NCI-H2171 (cell line): ENCODE results near the gene ELOVL2.

ENCODE experiments used
- DNase-seq: peaks from one replicate; lab custom pipeline; 2025; lab: John Stamatoyannopoulos, UW

ELOVL2 gene

DNA sequence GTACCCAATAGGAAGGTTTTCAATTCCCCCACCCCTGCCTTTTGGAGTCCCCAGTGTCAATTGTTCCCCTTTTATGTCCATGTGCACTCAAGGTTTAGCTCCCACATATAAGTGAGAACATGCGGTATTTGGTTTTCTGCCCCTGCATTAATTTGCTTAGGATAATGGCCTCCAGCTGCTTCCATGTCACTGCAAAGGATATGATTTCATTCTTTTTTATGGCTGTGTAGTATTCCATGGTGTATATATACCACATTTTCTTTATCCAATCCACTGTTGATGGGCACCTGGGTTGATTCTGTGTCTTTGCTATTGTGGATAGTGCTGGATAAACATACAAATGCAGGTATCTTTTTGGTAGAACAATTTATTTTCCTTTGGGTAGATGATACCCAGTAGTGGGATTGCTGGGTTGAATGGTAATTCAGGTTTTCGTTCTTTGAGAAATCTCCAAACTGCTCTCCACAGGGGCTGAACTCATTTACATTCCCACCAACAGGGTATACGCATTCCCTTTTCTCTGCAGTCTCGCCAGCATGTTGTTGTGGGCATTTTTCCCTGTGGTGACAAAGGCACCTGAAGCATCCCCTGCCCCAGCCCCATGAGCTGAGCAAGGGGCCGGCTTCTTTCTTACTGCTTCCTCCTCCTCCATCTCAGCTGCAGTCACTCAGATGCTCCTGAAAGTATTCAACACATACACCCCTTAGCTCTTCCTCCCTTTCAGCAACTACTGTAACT lies 66.7 kb downstream of the ELOVL2 start:
- DNase-seq = no peak

DNA sequence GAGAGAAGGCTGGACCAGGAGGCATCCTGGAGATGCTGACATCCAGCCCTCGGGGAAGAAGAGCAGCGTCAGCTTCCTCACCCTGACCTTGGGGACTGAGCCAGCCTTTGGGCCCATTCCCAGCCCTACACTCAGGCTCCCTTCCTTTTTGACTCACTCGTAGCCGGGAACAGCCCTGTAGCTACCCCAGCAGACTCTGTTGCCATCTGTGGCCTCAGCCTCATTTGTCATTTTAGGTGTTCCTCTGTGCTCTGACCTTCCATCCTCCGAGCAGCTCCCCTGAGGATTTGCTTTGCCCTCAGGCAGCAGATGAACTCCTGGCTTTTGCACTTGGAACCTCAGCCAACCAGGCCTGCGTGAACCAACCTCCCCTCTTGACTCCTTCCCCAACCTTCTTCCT lies 67.5 kb downstream of the ELOVL2 start:
- no peak for DNase-seq

DNA sequence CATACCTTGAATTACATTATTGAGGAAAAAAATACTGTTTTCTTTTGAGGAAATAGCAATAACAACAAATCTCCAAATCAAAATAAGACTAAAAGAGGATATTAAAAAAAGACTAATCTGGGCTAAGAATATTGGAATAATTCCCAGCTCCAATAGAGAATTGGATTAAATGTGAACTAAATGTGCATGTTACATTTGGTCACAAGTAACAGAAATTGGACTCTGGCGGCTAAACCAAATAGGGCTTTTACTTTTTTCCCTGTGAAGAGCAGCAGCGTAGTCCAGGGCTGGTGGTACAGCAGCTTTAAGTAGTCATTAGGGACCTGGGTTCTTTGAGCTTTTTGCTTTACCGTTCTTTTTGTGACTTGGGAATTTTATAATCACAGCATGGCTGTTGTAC lies 71.9 kb downstream of the ELOVL2 start:
- DNase-seq = no peak

DNA sequence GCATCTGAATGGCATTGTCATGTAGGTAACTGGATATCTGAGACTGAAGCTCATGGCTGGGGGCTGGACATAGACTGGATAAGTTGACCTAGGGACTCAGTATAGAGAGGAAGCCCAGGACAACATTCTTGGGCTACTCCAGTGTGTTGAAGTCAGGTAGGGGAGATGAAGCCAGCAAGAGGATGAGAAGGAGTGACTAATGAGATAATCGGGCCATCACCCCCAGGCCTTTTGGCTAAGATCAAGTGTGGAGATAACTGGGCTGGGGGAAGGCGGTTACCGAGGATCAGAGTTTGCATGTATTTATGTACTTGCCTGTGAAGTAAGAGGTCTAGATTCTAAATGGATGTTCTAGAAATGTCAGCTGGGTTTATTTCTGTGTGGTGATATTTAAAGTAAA lies 73.4 kb downstream of the ELOVL2 start:
- no peak for DNase-seq

DNA sequence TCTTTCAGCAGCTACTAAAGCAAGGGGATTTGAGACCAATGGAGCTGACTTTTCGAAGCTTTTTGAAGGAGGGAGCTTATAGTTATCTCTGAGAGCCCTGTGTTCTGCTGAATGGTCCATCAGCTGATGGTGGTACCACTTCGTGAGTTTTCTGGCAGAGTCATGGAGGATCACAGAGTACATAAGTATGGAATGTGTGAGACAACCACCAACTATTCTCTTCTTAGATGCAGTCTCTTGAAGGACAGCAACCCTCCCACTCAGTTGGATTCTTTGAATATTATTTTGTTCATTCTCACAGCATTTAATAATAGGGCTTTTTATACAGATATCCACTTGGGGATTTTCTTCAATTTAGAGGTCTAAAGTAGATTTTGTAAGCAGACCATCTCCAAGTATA lies 75.3 kb downstream of the ELOVL2 start:
- DNase-seq = no peak

DNA sequence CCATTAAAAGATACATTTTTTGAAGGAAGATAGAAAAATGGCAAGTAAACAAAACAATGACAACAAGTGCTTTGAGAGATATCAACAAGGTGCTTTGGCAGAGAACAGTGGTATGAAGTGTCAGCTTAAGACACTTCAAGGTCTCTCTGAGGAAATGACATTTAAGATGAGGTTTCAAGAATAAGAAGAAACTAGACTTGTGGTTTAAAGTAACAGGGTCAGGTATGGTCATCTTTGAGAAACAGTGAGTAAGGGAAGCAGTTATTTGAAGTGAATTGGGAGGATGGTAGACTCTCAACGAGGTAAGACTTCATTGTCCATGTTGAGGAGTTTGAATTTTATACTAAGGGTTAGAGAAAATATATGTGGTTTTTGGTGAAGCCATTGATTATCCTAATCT lies 79.4 kb downstream of the ELOVL2 start:
- no peak for DNase-seq

DNA sequence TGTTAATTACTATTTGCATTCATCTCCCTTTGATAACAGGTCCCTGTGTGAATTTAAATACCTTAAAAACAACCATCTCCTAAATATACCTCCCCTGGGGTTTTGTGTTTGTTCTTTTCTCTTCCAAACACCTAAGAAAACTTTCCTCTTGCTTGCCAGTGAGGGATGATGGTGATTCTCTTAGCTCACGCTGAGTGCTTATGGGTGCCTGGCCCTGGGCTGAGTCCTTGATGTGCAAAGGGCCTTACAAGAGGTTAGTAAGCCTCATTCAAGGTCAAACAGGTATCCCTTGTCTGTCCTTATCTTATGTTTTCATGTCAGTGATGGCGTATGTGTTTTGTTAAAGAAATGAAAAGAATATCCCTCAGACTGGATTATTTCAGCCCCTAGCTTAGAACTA lies 81.0 kb downstream of the ELOVL2 start:
- DNase-seq = no peak

DNA sequence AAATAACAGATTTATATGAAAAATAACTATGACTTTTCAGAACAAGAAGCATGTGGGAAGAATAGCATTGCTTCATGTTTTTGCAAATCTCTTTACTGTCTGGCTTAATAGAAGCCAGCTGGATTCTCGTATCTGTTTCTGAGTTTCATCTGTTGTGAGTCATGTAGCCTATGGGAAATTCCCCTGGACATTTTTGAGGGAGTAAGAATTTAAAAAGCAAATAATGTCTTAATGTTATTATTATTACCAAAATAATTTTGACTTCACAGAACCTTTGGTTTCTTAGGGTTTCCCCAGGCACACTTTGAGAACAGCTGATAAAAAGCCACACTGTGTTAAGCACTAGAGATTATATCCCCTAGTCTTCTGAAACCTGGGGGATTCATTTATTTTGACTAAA lies 81.4 kb downstream of the ELOVL2 start:
- DNase-seq = no peak

DNA sequence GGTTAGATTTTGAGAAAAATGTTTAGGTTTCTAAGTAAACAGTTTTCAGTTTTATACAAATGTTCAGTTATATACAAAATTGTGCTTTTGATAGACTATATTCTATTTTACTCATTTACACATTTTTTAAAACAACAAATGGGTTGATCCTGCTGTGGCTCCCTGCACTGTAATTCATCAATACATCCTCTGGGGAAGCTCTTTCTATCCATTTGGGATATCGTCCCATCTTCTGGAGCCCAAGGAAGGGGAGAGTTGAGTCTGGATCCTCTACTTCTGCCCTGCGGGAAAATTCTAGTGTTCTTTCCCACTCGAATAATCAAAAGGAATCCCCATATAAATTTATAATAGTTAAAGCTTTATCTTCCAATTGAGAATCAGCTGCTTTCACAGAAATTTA lies 82.3 kb downstream of the ELOVL2 start:
- no peak for DNase-seq

DNA sequence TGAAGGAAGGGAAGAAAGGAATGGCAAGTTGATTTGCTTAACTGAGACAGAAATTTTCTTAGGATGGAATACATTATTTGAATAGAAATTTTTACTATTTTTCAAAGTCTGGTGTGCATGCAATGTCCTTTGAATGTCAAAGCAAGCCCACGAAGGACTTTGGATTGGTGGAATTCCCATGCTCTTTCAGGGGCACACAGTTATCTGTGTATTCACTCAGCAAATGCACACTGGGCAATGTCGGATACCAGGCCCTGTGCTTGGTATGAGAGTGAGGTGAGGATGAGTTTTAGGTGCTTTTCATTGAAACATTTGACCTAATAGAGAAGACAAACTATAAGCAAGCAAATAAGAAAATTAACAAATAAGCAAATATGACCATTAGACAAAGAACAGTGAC lies 83.9 kb downstream of the ELOVL2 start:
- DNase-seq = no peak

DNA sequence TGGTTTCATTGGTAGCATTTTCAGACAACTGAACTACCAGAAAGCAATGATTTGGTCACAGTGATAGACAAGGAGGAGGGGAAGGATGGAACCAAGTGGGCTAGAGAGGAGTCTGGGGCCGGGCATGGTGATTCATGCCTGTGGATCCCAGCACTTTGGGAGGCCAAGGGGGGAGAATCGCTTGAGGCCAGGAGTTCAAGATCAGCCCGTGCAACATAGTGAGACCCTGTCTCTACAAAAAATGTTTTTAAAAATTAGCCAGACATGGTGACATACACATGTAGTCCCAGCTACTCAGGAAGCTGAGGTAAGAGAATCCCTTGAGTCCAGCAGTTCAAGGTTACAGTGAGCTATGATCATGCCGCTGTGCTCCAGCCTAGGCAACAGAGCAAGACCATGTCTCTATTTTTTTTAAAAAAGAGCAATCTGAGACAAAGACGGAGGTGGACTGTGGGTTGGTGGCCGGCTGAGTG lies 86.7 kb downstream of the ELOVL2 start:
- no peak for DNase-seq

DNA sequence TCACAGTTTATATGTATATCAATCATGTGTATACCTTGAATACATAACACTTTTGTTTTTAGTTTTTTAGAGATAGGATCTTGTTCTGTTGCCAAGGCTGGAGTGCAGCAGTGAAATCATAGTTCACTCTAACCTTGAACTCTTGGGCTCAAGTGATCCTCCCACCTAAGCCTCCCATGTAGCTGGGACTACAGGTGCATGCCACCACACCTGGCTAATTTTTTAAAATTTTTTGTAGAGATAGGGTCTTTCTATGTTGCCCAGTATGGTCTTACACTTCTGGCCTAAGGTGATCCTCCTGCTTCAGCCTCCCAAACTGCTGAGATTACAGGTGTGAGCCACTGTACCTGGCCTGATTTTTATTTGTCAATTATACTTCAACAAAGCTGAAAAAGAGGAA lies 87.3 kb downstream of the ELOVL2 start:
- no peak for DNase-seq

DNA sequence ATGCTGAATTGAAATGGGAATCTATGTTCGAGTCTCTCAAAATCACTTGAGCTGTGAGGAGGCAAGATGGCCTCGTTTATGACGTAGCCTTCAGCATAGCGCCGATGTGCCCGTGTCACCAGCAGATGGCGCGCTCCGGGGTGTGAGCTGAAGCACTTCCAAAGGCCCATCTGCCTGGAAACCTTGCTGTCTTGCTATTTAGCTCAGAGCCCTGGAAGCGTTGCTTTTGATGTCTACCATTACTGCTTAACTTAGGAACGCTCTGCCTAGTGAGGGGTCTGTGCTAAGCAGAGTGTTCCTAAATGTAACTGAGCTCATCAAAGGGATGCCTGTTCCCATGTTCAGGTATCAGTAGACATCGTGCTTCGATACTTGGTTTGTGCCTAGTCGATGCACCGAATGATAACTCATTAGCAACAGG lies 89.5 kb downstream of the ELOVL2 start:
- DNase-seq = peak; percentile 48

DNA sequence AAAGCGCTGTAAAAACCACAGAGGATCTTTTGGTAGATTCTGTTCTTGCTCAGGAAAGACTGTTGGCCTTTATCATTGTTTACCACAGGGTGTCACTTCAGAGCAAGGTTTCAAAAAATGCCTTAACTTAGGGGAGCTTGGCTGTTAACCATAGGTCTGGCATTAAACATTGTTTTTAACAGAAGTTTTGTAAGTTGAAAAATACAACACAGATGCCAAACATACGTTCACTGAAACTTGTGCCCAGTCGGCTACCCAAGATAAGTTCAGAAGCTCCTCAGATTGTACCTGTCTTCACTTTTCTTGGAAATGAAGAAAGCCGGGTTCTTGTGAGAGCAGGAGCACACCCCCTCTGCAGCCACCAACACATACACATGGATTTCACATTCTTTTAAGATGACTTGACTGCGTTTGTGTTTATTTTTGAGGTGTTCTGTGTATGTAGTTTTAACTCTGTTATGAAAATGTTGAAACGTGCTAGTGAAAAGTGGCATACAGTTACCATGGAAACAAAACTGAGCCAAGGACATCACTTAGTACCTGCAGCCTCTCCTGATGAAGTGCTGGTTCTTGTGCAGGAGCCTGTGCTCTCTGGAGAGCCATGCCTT lies 92.3 kb downstream of the ELOVL2 start:
- no peak for DNase-seq

DNA sequence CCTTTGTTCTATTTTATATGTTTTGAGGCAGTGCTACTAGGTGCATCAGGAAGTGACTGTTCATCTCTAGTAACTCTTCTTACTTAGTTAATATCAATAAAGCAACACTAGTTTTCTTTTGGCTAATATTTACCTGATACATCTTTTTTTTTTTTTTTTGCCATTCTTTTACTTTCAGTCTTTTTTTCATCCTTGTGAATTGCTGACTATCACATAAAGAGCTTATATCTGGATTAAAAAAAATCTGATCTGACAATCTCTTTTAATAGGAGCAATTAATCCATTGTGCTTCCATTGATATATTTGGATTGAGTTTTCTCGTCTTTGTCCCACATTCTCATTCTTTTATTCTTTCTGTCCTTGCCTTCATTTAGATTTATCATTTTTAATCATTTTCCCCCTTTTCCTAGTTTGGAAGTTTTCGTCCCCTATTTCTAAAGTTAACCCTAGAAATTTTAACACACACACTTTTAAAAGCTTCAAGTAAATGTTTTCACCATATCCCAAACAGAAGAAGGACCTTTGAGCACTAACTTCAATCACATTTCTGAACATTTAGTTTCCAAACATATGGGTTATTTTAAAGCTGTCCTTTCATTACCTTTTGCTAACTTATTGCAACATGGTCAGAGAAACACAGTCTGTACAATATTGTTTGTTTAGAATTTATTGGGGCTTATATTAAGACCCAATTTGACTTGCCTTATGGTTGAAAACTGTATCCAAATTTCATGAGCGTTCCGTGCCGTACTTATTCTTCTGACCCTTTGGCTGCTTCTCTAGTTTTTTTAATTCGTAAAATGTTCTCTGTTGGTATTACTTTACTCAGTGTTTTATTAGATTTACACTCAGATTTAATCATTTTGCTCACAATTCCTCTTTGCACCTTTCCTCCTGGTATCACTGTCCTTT lies 94.3 kb downstream of the ELOVL2 start:
- no peak for DNase-seq

DNA sequence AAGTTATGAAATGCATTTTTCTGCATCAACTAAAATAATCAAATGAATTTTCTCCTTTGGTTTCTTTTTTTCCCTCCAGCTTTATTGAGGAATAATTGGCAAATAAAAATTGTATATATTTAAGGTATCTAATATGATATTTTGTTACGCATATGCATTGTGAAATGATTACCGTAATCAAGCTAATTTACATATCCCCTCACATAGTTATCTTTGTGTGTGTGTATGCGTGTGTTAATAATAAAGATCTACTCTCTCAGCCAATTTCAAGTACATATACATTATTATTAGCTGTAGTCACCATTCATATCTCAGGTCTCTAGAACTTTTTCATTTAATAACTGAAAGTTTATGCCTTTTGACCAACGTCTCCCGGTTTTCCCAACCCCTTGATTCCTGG lies 96.1 kb downstream of the ELOVL2 start:
- no peak for DNase-seq

DNA sequence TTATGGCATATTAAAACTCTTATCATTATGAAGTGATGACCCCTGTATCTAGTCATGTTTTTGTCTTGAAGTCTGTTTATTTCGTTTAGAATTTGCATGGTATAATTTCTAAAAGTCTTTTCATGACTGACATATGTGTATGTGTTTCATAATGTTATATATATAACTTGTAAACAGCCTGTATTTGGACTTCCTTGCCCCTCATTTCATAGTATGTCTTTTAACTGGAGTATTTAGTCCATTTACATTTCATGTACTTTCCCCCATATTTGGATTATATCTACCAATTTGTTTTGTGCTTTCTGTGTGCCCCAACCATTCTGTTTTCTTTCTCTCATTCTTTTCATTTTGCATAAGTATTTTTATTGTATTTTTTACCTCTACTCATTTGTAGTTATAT lies 98.3 kb downstream of the ELOVL2 start:
- no peak for DNase-seq

DNA sequence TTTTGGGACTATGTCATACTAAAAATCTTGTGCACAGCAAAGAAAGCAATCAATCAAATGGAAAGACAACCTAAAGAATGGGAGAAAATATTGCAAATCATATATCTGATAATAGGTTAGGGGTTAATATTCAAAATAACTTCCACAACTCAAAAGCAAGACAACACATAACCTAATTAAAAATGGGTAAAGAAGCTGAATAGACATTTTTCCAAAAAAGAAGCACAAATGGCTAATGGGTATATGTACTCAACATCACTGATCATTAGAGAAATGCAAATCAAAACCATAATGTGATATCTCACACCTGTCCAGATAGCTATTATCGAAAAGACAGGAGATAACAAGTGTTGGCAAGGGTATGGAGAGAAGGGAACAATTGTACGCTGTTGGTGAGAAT lies 104.3 kb downstream of the ELOVL2 start:
- DNase-seq = no peak

DNA sequence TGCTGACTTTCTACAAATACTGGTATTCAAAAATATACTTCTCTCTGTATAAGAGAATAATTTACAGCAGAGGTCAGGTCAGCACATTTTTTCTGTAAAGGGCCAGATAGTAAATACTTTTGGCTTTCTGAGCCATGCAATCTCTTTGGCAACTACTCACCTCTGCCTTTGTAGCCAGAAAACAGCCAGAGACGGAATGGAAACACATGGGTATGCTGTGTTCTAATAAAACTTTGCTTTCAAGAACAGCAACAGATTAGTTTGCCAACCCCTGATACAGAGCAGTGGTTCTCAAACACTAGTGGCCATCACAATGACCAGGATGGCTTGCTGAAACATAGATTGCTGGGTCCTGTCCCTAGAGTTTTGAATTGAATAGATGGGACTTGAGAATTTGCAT lies 111.0 kb downstream of the ELOVL2 start:
- no peak for DNase-seq
